Progenitor cell of endocrine pancreas (in vitro differentiated cells): ENCODE data around the gene FSTL5. TPM values are rescaled to one million over a fixed set of nuclear protein-coding genes. Genes with fewer than 3 reads are reported as not detected.

Experiments
- DNase-seq: peaks from one replicate; pipeline ENCODE4 v3.0.0; 2021; ENCODE audit warnings: low spot score; ENCODE audit not compliant: unreplicated experiment
- H3K27ac Mint-ChIP-seq: 2 replicates; pipeline ENCODE4 v1.8.0; 2021; ENCODE audit warnings: mild to moderate bottlenecking, moderate library complexity, mixed read lengths
- H3K27me3 Mint-ChIP-seq: 2 replicates; pipeline ENCODE4 v1.8.0; 2021; ENCODE audit warnings: mixed read lengths
- H3K36me3 Mint-ChIP-seq: 2 replicates; pipeline ENCODE4 v1.8.0; 2022; ENCODE audit warnings: mixed read lengths; ENCODE audit not compliant: insufficient read depth
- H3K4me1 Mint-ChIP-seq: 2 replicates; pipeline ENCODE4 v1.8.0; 2021; ENCODE audit warnings: low read depth, mixed read lengths
- H3K4me3 Mint-ChIP-seq: 2 replicates; pipeline ENCODE4 v1.8.0; 2021; ENCODE audit warnings: low read depth, mild to moderate bottlenecking, moderate library complexity, mixed read lengths
- H3K9me3 Mint-ChIP-seq: 2 replicates; pipeline ENCODE4 v1.8.0; 2021; ENCODE audit warnings: low read depth, mixed read lengths
- CTCF ChIP-seq: fragments of 200-600 bp; sonication (generic); IDR thresholded peaks from one replicate; pipeline ENCODE4 v1.5.0; 2021; ENCODE audit warnings: antibody characterized with exemption, mild to moderate bottlenecking; ENCODE audit not compliant: unreplicated experiment
- total RNA-seq: library from RNA; stranded (reverse); gene quantifications from 2 replicates; pipeline ENCODE4 v1.2.1, GENCODE V29; 2021

FSTL5 gene
- total RNA-seq, 1 donor from 2014 or later = 15.5 TPM

GRCh38 chr4:161466316-161466715 is 697.5 kb downstream of the FSTL5 start:
- H3K9me3 Mint-ChIP-seq = peaks cover 2% of the 10 kb centered on the region
- H3K4me1 Mint-ChIP-seq = no peaks in the 10 kb centered on the region

GRCh38 chr4:161463436-161463835 is 700.4 kb downstream of the FSTL5 start:
- Mint-ChIP-seq H3K27ac (no peak overlapping the region), H3K36me3 (no peaks in the 10 kb centered on the region), H3K9me3 (no peaks in the 10 kb centered on the region)

More at GRCh38 chr4:161466316-161466715, 697.5 kb downstream of the FSTL5 start:
- no peak for TF ChIP-seq CTCF
- H3K27ac Mint-ChIP-seq = no peak overlapping the region
- no peaks in the 10 kb centered on the region for H3K36me3 Mint-ChIP-seq
- H3K4me3 Mint-ChIP-seq = no peak overlapping the region
- DNase-seq = no peak
- H3K27me3 Mint-ChIP-seq = no peaks in the 10 kb centered on the region

GRCh38 chr4:161457906-161458305 is 705.9 kb downstream of the FSTL5 start:
- no peaks in the 10 kb centered on the region for H3K27me3 Mint-ChIP-seq
- no peak for DNase-seq
- no peaks in the 10 kb centered on the region for H3K4me1 Mint-ChIP-seq
- no peaks in the 10 kb centered on the region for H3K36me3 Mint-ChIP-seq
- H3K27ac Mint-ChIP-seq = no peak overlapping the region
- TF ChIP-seq CTCF = no peak
- H3K9me3 Mint-ChIP-seq = no peaks in the 10 kb centered on the region
- no peak overlapping the region for H3K4me3 Mint-ChIP-seq

More at GRCh38 chr4:161463436-161463835, 700.4 kb downstream of the FSTL5 start:
- no peak overlapping the region for H3K4me3 Mint-ChIP-seq
- no peaks in the 10 kb centered on the region for H3K4me1 Mint-ChIP-seq
- no peak for DNase-seq
- no peaks in the 10 kb centered on the region for H3K27me3 Mint-ChIP-seq
- TF ChIP-seq CTCF = no peak

GRCh38 chr4:161457311-161457710 is 706.5 kb downstream of the FSTL5 start:
- H3K4me3 Mint-ChIP-seq = no peak overlapping the region
- TF ChIP-seq CTCF = no peak
- H3K27ac Mint-ChIP-seq = no peak overlapping the region
- H3K4me1 Mint-ChIP-seq = no peaks in the 10 kb centered on the region
- H3K9me3 Mint-ChIP-seq = no peaks in the 10 kb centered on the region
- H3K36me3 Mint-ChIP-seq = no peaks in the 10 kb centered on the region
- H3K27me3 Mint-ChIP-seq = no peaks in the 10 kb centered on the region
- no peak for DNase-seq

GRCh38 chr4:161454860-161455259 is 708.9 kb downstream of the FSTL5 start:
- no peak for DNase-seq
- H3K27me3 Mint-ChIP-seq = no peaks in the 10 kb centered on the region
- no peak for TF ChIP-seq CTCF
- H3K27ac Mint-ChIP-seq = no peak overlapping the region
- H3K9me3 Mint-ChIP-seq = no peaks in the 10 kb centered on the region
- H3K4me3 Mint-ChIP-seq = no peak overlapping the region
- H3K4me1 Mint-ChIP-seq = peaks cover 2% of the 10 kb centered on the region
- H3K36me3 Mint-ChIP-seq = no peaks in the 10 kb centered on the region
